HG03159 (cell line): ENCODE results near the gene IL31RA.

Source experiments
- ATAC-seq: cut with Tn5 transposase; IDR thresholded peaks from one replicate; pipeline ENCODE4 v1.9.1; 2021; ENCODE audit warnings: mild to moderate bottlenecking, moderate library complexity; ENCODE audit not compliant: unreplicated experiment

Gene IL31RA

GRCh38 chr5:55858104-55858503 lies 6.9 kb downstream of the IL31RA start:
- no peak for ATAC-seq

GRCh38 chr5:55860288-55860687 lies 9.1 kb downstream of the IL31RA start:
- ATAC-seq = no peak

GRCh38 chr5:55860709-55861108 lies 9.6 kb downstream of the IL31RA start:
- ATAC-seq = no peak

- no peak for ATAC-seq
Observed at GRCh38 chr5:55864606-55865541, 13.7 kb downstream of the IL31RA start.

GRCh38 chr5:55865831-55866230 lies 14.7 kb downstream of the IL31RA start:
- ATAC-seq = no peak

GRCh38 chr5:55866485-55866884 lies 15.3 kb downstream of the IL31RA start:
- no peak for ATAC-seq

- ATAC-seq = no peak
Observed at GRCh38 chr5:55866934-55867333, 15.8 kb downstream of the IL31RA start.

GRCh38 chr5:55868846-55869245 lies 17.7 kb downstream of the IL31RA start:
- ATAC-seq = no peak

- no peak for ATAC-seq
Observed at GRCh38 chr5:55869847-55870246, 18.7 kb downstream of the IL31RA start.

GRCh38 chr5:55873234-55873633 lies 22.1 kb downstream of the IL31RA start:
- no peak for ATAC-seq

GRCh38 chr5:55877655-55878054 lies 26.5 kb downstream of the IL31RA start:
- no peak for ATAC-seq

GRCh38 chr5:55880453-55880852 lies 29.3 kb downstream of the IL31RA start:
- no peak for ATAC-seq

- no peak for ATAC-seq
Observed at GRCh38 chr5:55885359-55885758, 34.2 kb downstream of the IL31RA start.

GRCh38 chr5:55888205-55888604 lies 37.0 kb downstream of the IL31RA start:
- no peak for ATAC-seq

- no peak for ATAC-seq
Observed at GRCh38 chr5:55892479-55892878, 41.3 kb downstream of the IL31RA start.

GRCh38 chr5:55894135-55894534 lies 43.0 kb downstream of the IL31RA start:
- no peak for ATAC-seq

- no peak for ATAC-seq
Observed at GRCh38 chr5:55895346-55895745, 44.2 kb downstream of the IL31RA start.

GRCh38 chr5:55896238-55896637 lies 45.1 kb downstream of the IL31RA start:
- no peak for ATAC-seq

GRCh38 chr5:55896663-55897062 lies 45.5 kb downstream of the IL31RA start:
- ATAC-seq = no peak

- ATAC-seq = no peak
Observed at GRCh38 chr5:55897206-55897894, 46.2 kb downstream of the IL31RA start.

- no peak for ATAC-seq
Observed at GRCh38 chr5:55897905-55898304, 46.7 kb downstream of the IL31RA start.

- no peak for ATAC-seq
Observed at GRCh38 chr5:55899344-55899743, 48.2 kb downstream of the IL31RA start.
